OCI-LY7 (cell line): ENCODE data around the gene DRC7. TPM values are rescaled to one million over a fixed set of nuclear protein-coding genes. Genes with fewer than 3 reads are reported as not detected.

Experiments
- BruUV-seq: library from RNA; stranded (reverse); fragments of 400-500 nt; replicated peaks from 2 replicates; lab custom pipeline; 2021; lab: Mats Ljungman, UMichigan
- CTCF ChIA-PET: fragments of 300-600 bp; sonication (Branson Sonifier 250); formaldehyde crosslinking; loops from one replicate; lab custom pipeline; 2022; ENCODE audit warnings: antibody characterized with exemption; ENCODE audit not compliant: unreplicated experiment; lab: Charles Lee
- POLR2A ChIA-PET: fragments of 300-600 bp; sonication (Branson Sonifier 250); formaldehyde crosslinking; loops from one replicate; lab custom pipeline; 2022; ENCODE audit warnings: antibody characterized with exemption; lab: Charles Lee
- DNase-seq: peaks from one replicate; pipeline ENCODE4 v3.0.0-alpha.2; 2015; ENCODE audit warnings: low spot score
- H2AFZ ChIP-seq: fragments of 200-600 bp; sonication (generic), shearing (Covaris generic); 2 replicates; pipeline ENCODE4 v1.6.1; 2014; ENCODE audit warnings: mild to moderate bottlenecking, antibody characterized with exemption, low read length, moderate library complexity
- H3K27ac ChIP-seq: fragments of 200-600 bp; sonication (generic); 2 replicates; pipeline ENCODE4 v1.5.1; 2014; ENCODE audit warnings: mixed run types, low read depth, mild to moderate bottlenecking, moderate library complexity, low read length, inconsistent platforms; ENCODE audit not compliant: poor library complexity, severe bottlenecking
- H3K36me3 ChIP-seq: fragments of 200-600 bp; sonication (generic); 2 replicates; pipeline ENCODE4 v1.6.1; 2014; ENCODE audit warnings: mild to moderate bottlenecking, antibody characterized with exemption, low read length, moderate library complexity, mixed read lengths; ENCODE audit not compliant: insufficient read depth
- H3K4me1 ChIP-seq: fragments of 200-600 bp; sonication (generic); 2 replicates; pipeline ENCODE4 v1.5.1; 2014; ENCODE audit warnings: mild to moderate bottlenecking, low read length; ENCODE audit not compliant: insufficient read depth, poor library complexity, severe bottlenecking
- H3K4me2 ChIP-seq: fragments of 200-600 bp; sonication (generic); 2 replicates; pipeline ENCODE4 v1.6.1; 2014; ENCODE audit warnings: mild to moderate bottlenecking, low read length
- H3K4me3 ChIP-seq: fragments of 200-600 bp; sonication (generic); 2 replicates; pipeline ENCODE4 v1.5.1; 2014; ENCODE audit warnings: mild to moderate bottlenecking, low read depth, low read length; ENCODE audit not compliant: poor library complexity, severe bottlenecking
- H3K79me2 ChIP-seq: fragments of 200-600 bp; sonication (generic); 2 replicates; pipeline ENCODE4 v1.6.1; 2016; ENCODE audit warnings: low read depth, mild to moderate bottlenecking, low read length, moderate library complexity, mixed read lengths; ENCODE audit not compliant: insufficient read depth
- H3K9me2 ChIP-seq: fragments of 200-600 bp; sonication (generic); 2 replicates; pipeline ENCODE4 v1.6.1; 2016; ENCODE audit warnings: mild to moderate bottlenecking, low read length, mixed read lengths; ENCODE audit not compliant: insufficient read depth
- H3K9me3 ChIP-seq: fragments of 200-600 bp; sonication (generic); 2 replicates; pipeline ENCODE4 v1.6.1; 2014; ENCODE audit warnings: mild to moderate bottlenecking, mixed run types, low read length, mixed read lengths
- H4K20me1 ChIP-seq: fragments of 200-600 bp; sonication (generic); 2 replicates; pipeline ENCODE4 v1.6.1; 2014; ENCODE audit warnings: mild to moderate bottlenecking, antibody characterized with exemption, low read length, moderate library complexity, mixed read lengths; ENCODE audit not compliant: insufficient read depth
- CTCF ChIP-seq: fragments of 200-600 bp; sonication (generic); conservative IDR thresholded peaks from 2 replicates; pipeline ENCODE4 v1.5.1; 2014; ENCODE audit warnings: mild to moderate bottlenecking, antibody characterized with exemption, low read length, moderate library complexity, mixed read lengths
- EZH2phosphoT487 ChIP-seq: fragments of 200-600 bp; sonication (generic); IDR thresholded peaks from 2 replicates; pipeline ENCODE4 v1.6.1; 2018; ENCODE audit warnings: low read depth, borderline replicate concordance, mild to moderate bottlenecking, mixed run types, antibody characterized with exemption, low read length, moderate library complexity, mixed read lengths
- intact Hi-C: fragments of 100-400 bp; cut with micrococcal nuclease; formaldehyde crosslinking; loops from one replicate; pipeline ENCODE4 v1.10.0; 2022; ENCODE audit not compliant: unreplicated experiment
- total RNA-seq, 2 experiments: library from RNA; depleted of rRNA in 1 of 2; stranded (reverse); fragments of >200 nt in 1 of 2; shearing (Covaris generic) in 1 of 2; gene quantifications; 2 replicates each; pipeline ENCODE4 v1.2.3, GENCODE V29; 2014 to 2022

The DRC7 gene
- total RNA-seq, 2 experiments from 2014 or later: 0.44 to 0.46 TPM

GRCh38 chr16:57725554-57725953, 30.9 kb downstream of the DRC7 start:
- TF ChIP-seq EZH2phosphoT487: no peak
- no peak for TF ChIP-seq CTCF
- no peak for DNase-seq
- BruUV-seq: no TSS peak
- CTCF ChIA-PET: no interaction called here
- no peaks in the 10 kb centered on the region for H3K4me1 ChIP-seq
- H4K20me1 ChIP-seq: no peaks in the 10 kb centered on the region
- no peaks in the 10 kb centered on the region for H3K9me2 ChIP-seq
- no peak overlapping the region for H3K4me2 ChIP-seq
- no peak overlapping the region for H3K4me3 ChIP-seq
- H2AFZ ChIP-seq: no peak overlapping the region
- no peaks in the 10 kb centered on the region for H3K36me3 ChIP-seq
- intact Hi-C loops: no loop called here
- H3K27ac ChIP-seq: no peak overlapping the region
- POLR2A ChIA-PET: interaction anchor here (0.7 kb wide), 1 partner anchor 19 kb away, joined by 3 read pairs; no protein-coding TSS in a partner anchor
- no peaks in the 10 kb centered on the region for H3K79me2 ChIP-seq
- H3K9me3 ChIP-seq: no peaks in the 10 kb centered on the region

GRCh38 chr16:57725976-57726375, 31.4 kb downstream of the DRC7 start:
- no peaks in the 10 kb centered on the region for H3K36me3 ChIP-seq
- H3K9me2 ChIP-seq: no peaks in the 10 kb centered on the region
- H2AFZ ChIP-seq: no peak overlapping the region
- H3K79me2 ChIP-seq: no peaks in the 10 kb centered on the region
- H4K20me1 ChIP-seq: no peaks in the 10 kb centered on the region
- intact Hi-C loops: no loop called here
- TF ChIP-seq EZH2phosphoT487 (no peak), CTCF (no peak)
- no peak overlapping the region for H3K27ac ChIP-seq
- H3K4me2 ChIP-seq: no peak overlapping the region
- H3K9me3 ChIP-seq: no peaks in the 10 kb centered on the region
- H3K4me1 ChIP-seq: no peaks in the 10 kb centered on the region
- no peak for DNase-seq
- POLR2A ChIA-PET: interaction anchor here (0.7 kb wide), 1 partner anchor 19 kb away, joined by 3 read pairs; no protein-coding TSS in a partner anchor
- CTCF ChIA-PET: interaction anchor here (0.6 kb wide), 1 partner anchor 26 kb away, joined by 3 read pairs; no protein-coding TSS in a partner anchor
- BruUV-seq: no TSS peak
- H3K4me3 ChIP-seq: no peak overlapping the region

- CTCF ChIA-PET: interaction anchor here (0.6 kb wide), 1 partner anchor 27 kb away, joined by 3 read pairs; no protein-coding TSS in a partner anchor
Observed at GRCh38 chr16:57726433-57726947, 31.9 kb downstream of the DRC7 start.

More at GRCh38 chr16:57726433-57726947, 31.9 kb downstream of the DRC7 start:
- TF ChIP-seq CTCF (no peak), EZH2phosphoT487 (no peak)
- Histone ChIP-seq H3K4me3 (no peak overlapping the region), H3K79me2 (no peaks in the 10 kb centered on the region), H3K27ac (no peak overlapping the region), H3K4me2 (no peak overlapping the region), H3K36me3 (no peaks in the 10 kb centered on the region), H3K4me1 (no peaks in the 10 kb centered on the region), H4K20me1 (no peaks in the 10 kb centered on the region), H3K9me2 (no peaks in the 10 kb centered on the region), H3K9me3 (no peaks in the 10 kb centered on the region), H2AFZ (no peak overlapping the region)
- no TSS peak for BruUV-seq
- POLR2A ChIA-PET: no interaction called here
- intact Hi-C loops: no loop called here
- no peak for DNase-seq
